Loucy (cell line): ENCODE measurements around the gene EIF2D.
"Not testable (repeated sequence)": the region's sequence is repeated elsewhere in the genome, so short reads cannot be mapped to it uniquely, and the experiment has no call there.

Source experiments
- H2AFZ ChIP-seq: fragments of 200-600 bp; sonication (generic); 2 replicates; pipeline ENCODE4 v1.6.0; 2016; ENCODE audit warnings: antibody characterized with exemption, mild to moderate bottlenecking, low read length, moderate library complexity
- H3F3A ChIP-seq: fragments of 200-600 bp; 2 replicates; pipeline ENCODE4 v1.6.0; 2016; ENCODE audit warnings: antibody characterized with exemption, low read depth, mild to moderate bottlenecking
- H3K27me3 ChIP-seq: fragments of 200-600 bp; sonication (generic); 2 replicates; pipeline ENCODE4 v1.6.1; 2014; ENCODE audit warnings: low read length, mild to moderate bottlenecking; ENCODE audit not compliant: insufficient read depth, poor library complexity, severe bottlenecking
- H3K36me3 ChIP-seq: fragments of 200-600 bp; sonication (generic); 2 replicates; pipeline ENCODE4 v1.6.1; 2016; ENCODE audit warnings: low read length; ENCODE audit not compliant: insufficient read depth
- H3K4me1 ChIP-seq: fragments of 200-600 bp; sonication (generic); 2 replicates; pipeline ENCODE4 v1.5.1; 2014; ENCODE audit warnings: low read length, mild to moderate bottlenecking; ENCODE audit not compliant: insufficient read depth, poor library complexity, severe bottlenecking
- H3K4me2 ChIP-seq: fragments of 200-600 bp; sonication (generic); 2 replicates; pipeline ENCODE4 v1.6.0; 2014; ENCODE audit warnings: antibody characterized with exemption, low read length, low read depth, mild to moderate bottlenecking; ENCODE audit not compliant: poor library complexity, severe bottlenecking
- H3K4me3 ChIP-seq: fragments of 200-600 bp; sonication (generic); 2 replicates; pipeline ENCODE4 v1.5.1; 2014; ENCODE audit warnings: low read length, mild to moderate bottlenecking, mixed read lengths; ENCODE audit not compliant: poor library complexity, severe bottlenecking
- H3K79me2 ChIP-seq: fragments of 200-600 bp; sonication (generic); 2 replicates; pipeline ENCODE4 v1.6.1; 2014; ENCODE audit warnings: low read length; ENCODE audit not compliant: insufficient read depth
- H3K9ac ChIP-seq: fragments of 200-600 bp; sonication (generic); 2 replicates; pipeline ENCODE4 v1.6.0; 2014; ENCODE audit warnings: mild to moderate bottlenecking, low read depth, low read length, moderate library complexity; ENCODE audit not compliant: poor library complexity, severe bottlenecking
- H3K9me2 ChIP-seq: fragments of 200-600 bp; sonication (generic); replicated peaks from 2 replicates; pipeline ENCODE4 v1.6.1; 2016; ENCODE audit warnings: low read depth, low read length, mixed read lengths
- H3K9me3 ChIP-seq: fragments of 200-600 bp; sonication (generic); 2 replicates; pipeline ENCODE4 v1.6.1; 2014; ENCODE audit warnings: mild to moderate bottlenecking, antibody characterized with exemption, low read length, low read depth; ENCODE audit not compliant: insufficient read depth
- H4K20me1 ChIP-seq: fragments of 200-600 bp; sonication (generic); 2 replicates; pipeline ENCODE4 v1.6.0; 2014; ENCODE audit warnings: antibody characterized with exemption, low read length, mild to moderate bottlenecking; ENCODE audit not compliant: insufficient read depth, poor library complexity, severe bottlenecking
- CTCF ChIP-seq: fragments of 200-600 bp; sonication (generic); conservative IDR thresholded peaks from 2 replicates; pipeline ENCODE4 v1.5.1; 2014; ENCODE audit warnings: mild to moderate bottlenecking, antibody characterized with exemption, low read length
- EZH2phosphoT487 ChIP-seq: fragments of 200-600 bp; IDR thresholded peaks from 2 replicates; pipeline ENCODE4 v1.6.1; 2018; ENCODE audit warnings: antibody characterized with exemption, mild to moderate bottlenecking, moderate library complexity, borderline replicate concordance

Gene EIF2D

GRCh38 chr1:206643118-206643698, 30.9 kb upstream of the EIF2D start:
- no peaks in the 10 kb centered on the region for H4K20me1 ChIP-seq
- H3K4me2 ChIP-seq = no peak overlapping the region
- H3K27me3 ChIP-seq = no peaks in the 10 kb centered on the region
- H3F3A ChIP-seq = no peaks in the 10 kb centered on the region
- H2AFZ ChIP-seq = no peak overlapping the region
- H3K4me3 ChIP-seq = no peak overlapping the region
- H3K9me2 ChIP-seq = no peaks in the 10 kb centered on the region
- peaks cover 41% of the 10 kb centered on the region for H3K79me2 ChIP-seq
- H3K4me1 ChIP-seq = peaks cover 21% of the 10 kb centered on the region
- TF ChIP-seq EZH2phosphoT487 (no peak), CTCF (no peak)
- H3K36me3 ChIP-seq = peaks cover 15% of the 10 kb centered on the region
- no peaks in the 10 kb centered on the region for H3K9me3 ChIP-seq
- no peak overlapping the region for H3K9ac ChIP-seq

- not testable (repeated sequence) for H3K36me3 ChIP-seq, H3K9ac ChIP-seq, H3K4me2 ChIP-seq, H3F3A ChIP-seq, H3K4me3 ChIP-seq, H2AFZ ChIP-seq, H3K9me2 ChIP-seq, H3K27me3 ChIP-seq, H3K9me3 ChIP-seq, H4K20me1 ChIP-seq
- Histone ChIP-seq H3K79me2 (peaks cover 53% of the 10 kb centered on the region), H3K4me1 (peaks cover 31% of the 10 kb centered on the region)
These were observed 29.8 kb upstream of the EIF2D start for GRCh38 chr1:206642074-206642473.

DNA sequence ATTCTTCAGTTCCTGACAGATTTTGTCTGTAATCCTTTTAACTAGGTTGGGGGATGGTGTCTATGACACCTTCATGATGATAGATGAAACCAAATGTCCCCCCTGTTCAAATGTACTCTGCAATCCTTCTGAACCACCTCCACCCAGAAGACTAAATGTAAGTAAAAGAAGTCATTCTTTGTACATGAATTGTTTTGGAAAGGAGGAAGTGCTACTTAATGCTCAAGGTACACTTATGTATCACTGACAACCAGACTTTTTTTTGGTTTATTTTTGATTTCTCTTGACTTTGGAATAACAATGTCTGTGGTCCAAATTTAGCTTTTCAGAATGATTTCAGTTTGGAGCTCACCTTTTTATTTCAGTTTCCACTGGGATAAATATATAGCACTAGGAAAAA, 25.3 kb upstream of the EIF2D start:
- Histone ChIP-seq H3K9me3 (no peaks in the 10 kb centered on the region), H3K4me2 (peak overlapping the region; percentile 89)

More for the DNA sequence above, 25.3 kb upstream of the EIF2D start:
- Histone ChIP-seq H3F3A (no peaks in the 10 kb centered on the region), H3K9ac (peak overlapping the region; percentile 86), H3K4me1 (peaks cover 39% of the 10 kb centered on the region), H3K4me3 (peak overlapping the region; percentile 91), H3K36me3 (no peaks in the 10 kb centered on the region), H3K79me2 (peaks cover 60% of the 10 kb centered on the region), H3K9me2 (no peaks in the 10 kb centered on the region), H2AFZ (no peak overlapping the region), H4K20me1 (peaks cover 7% of the 10 kb centered on the region), H3K27me3 (no peaks in the 10 kb centered on the region)
- TF ChIP-seq EZH2phosphoT487 (no peak), CTCF (no peak)
